Measurements from ENCODE around the gene NCKAP5.

NCKAP5 gene

GRCh38 chr2:132804051-132804450 lies 764.2 kb downstream of the NCKAP5 start:
- no peak for DNase-seq (ENCODE audit: low read depth in 2 of 2)

DNA sequence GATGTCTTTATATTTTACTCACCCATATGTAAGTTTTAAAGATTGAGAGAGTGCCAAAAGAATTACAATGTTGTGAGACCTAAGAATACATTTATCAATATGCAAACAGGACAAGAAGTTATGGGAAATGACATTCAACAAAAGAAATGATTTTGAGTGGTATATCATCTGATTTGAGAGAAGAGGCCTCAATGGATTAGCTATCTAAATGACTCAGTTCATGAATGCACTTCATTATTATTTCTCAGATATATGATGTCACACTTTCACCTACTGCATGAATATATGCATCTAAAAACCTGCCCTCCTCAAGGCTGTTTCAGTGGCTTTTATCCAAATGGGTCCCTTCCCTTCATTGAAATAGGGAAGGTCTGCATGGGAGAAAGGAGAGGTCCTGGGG lies 769.9 kb downstream of the NCKAP5 start:
- DNase-seq (ENCODE audit: low read depth in 2 of 2): no peak

DNA sequence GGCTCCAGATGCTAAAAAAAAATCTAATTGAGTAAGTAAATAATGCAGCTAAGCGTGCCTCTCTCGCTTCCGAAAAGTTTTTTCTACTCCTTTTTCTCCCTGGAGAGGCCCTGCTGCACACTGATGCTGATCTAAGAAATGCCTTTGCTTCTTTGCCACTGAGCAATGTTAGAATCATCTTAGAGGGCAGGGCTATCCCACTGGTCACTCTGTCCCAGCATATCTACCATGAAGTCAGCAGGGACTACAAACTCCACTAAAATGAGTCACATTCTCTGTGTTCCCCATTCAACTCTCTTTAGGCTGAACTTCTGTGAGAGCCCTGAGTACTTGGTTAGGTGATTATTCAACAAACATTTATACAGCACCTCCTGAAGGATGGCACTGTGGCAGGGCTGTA lies 770.7 kb downstream of the NCKAP5 start:
- DNase-seq (ENCODE audit: low read depth in 2 of 2): no peak

DNA sequence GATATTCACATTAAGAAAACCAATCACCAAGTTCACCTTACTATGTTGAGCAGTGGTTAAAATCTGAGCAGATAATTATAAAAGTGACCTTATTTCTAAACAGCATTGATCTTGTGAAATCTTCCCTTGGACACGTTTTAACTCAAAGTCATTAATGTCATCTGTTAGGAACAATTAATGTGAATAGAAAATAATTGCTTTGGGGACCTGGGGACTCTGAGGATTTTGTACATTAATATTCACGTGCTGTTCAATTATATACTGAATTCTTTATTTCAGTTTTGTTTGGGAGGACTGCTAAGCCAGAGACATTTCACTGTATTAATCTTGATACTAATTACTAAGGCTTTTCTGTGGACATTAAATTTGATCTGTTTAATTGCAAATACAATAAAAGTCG lies 771.2 kb downstream of the NCKAP5 start:
- no peak for DNase-seq (ENCODE audit: low read depth in 2 of 2)

- DNase-seq (ENCODE audit: low read depth in 2 of 2): no peak
Observed at GRCh38 chr2:132795220-132795619, 773.0 kb downstream of the NCKAP5 start.

DNA sequence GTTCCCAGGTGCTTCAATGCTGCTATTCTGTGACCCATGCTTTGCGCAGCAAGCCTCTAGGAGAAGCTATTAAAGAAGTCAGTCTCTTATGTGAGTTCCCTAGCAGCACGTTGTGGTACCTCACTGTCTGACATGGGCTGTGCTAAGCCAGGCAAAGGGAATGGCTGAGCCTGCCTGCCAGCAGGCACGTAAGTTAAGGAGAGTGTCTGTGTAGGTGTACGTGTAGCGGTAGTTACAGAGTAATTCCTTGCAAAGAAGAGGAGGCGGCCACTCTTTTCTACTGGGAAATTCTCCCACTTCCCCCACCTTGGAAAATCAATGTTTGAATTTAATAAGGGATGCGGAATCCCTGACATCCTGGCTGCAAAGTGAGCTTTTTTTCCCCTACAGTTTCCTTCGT lies 774.7 kb downstream of the NCKAP5 start:
- no peak for DNase-seq (ENCODE audit: low read depth in 2 of 2)

GRCh38 chr2:132790207-132790785 lies 778.0 kb downstream of the NCKAP5 start:
- DNase-seq (ENCODE audit: low read depth in 2 of 2): no peak

- no peak for DNase-seq (ENCODE audit: low read depth in 2 of 2)
Observed at GRCh38 chr2:132789066-132789465, 779.2 kb downstream of the NCKAP5 start.

DNA sequence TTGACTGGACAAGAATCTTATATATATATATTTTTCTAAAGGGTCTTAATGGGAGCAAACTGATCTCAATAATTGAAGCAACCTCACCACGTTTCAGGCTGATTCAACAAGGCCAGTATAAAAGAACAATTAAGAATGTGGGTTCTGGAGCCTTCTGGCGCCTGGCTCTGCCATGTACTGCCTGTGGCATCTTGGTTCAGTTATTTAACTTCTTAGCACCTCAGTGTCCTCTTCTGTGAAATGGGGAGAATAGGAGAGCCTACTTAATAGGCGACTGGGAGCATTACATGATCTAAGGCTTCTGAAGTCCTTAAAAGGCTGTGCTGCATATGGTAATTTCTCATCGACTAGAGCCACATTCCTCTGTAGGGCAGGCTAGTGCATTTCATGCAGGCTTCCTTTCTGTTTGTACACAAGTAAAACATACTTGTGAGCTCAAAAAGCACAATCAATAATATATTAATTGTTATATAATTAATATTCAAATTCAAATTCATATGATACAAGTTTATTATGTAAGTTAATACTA lies 779.9 kb downstream of the NCKAP5 start:
- no peak for DNase-seq (ENCODE audit: low read depth in 2 of 2)

DNA sequence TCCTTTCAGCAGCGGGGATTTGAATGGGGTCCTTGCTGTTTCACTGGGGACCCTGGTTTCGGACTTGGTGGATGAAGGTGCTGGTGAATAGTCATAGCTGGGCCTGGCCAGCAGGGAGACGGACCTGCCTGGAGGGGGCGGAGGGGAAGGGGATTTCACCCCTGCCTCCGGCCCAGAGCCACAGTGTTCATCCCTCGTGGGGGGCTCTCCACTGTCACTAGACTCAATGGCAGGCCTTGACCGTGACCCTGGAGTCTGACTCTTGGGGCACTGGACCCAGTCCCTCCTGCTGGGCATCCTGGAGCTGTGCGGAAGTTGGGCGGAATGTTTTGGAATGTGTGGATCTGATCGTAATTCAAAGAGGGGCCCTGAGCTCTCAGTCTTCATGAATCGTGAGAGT lies 784.4 kb downstream of the NCKAP5 start:
- no peak for DNase-seq (ENCODE audit: low read depth in 2 of 2)

DNA sequence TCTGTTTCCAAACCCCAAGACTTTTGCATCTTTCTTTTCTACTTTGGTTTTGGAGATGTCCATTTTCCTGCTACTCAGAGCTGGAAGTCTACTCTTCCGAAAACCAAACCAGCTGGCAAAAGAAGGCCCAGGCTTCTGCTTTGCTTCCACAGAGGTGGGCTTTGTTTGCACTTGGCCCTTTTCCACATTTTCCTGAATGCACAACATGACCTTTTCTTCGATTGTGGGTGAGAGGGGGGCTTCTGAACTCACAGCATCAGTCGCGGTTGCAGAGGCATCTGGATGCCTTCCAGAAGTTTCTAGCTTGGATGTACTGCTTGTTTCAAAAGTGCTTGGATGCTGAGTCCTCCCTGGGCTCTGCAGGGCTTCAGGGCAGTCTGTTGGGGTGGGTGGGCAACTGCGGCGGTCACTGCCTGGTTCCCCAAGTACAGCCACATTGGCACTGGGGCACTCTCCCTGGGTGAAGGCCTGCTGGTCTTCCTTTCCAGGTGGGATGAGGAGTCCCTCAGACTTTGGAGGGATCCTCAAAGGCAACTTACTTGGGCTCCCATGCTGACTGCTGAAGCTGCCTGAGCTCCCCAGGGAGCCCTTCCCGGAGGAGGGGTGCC lies 786.0 kb downstream of the NCKAP5 start:
- DNase-seq (ENCODE audit: low read depth in 2 of 2): no peak

DNA sequence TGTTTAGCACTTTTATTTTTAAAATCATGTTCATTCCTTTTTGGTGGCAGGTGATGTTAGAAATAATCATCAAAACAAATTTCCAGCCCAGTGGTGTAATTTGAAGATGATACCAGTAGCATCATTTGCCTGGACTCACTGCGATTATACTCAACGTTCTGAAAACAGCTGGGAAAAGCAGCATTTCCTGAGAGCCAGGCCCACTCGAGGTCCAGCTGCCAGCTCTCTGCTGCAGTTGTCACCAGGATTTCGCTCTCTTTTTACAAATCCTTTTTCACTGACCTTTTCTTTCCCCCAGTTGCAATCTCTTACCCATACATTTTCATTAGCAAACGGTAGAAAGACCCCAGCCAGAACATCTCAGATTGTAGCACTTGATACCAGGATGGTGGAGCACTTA lies 787.6 kb downstream of the NCKAP5 start:
- DNase-seq (ENCODE audit: low read depth in 2 of 2): no peak

DNA sequence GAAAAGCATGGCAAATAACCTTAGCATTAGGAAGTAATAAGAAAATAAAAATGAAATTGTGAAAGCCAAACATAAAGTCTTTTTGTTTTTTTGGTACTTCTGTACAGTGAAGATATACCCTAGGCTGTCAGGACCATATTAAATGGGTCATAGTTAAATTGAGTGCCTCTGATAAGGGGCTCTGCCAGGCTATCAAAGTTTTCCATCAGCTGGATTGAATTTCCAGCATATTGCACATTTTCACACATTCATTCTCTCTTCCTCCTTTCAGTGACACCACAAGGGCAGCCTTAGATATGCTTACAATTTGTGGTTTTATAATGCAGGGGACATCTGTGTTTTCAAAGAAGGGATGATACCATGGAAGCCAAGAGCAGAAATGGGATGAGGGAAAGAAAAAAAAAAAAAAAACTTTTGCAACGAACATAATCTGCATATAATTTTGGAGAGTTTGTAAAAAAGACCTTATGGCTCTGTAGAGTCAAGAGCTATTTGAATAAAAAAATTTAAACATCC lies 789.0 kb downstream of the NCKAP5 start:
- no peak for DNase-seq (ENCODE audit: low read depth in 2 of 2)

DNA sequence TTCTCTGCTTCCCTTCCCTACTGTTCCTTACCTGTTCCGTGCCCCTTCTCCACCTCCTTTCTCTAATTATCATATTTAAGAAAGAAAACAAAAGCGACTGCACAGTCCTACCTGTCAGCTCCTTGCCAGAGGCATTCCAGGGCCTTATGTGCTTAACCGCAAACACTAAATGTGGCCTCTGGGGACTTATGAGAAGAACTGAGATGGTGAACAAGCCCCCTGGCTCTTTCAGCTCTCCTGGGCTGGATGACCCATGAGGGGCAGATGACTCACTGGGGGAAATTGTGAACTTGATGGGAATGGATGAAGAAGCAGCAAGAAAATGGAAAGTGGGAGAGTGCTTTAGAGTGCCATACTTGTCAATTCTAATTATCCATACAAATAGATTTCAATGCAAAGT lies 792.0 kb downstream of the NCKAP5 start:
- no peak for DNase-seq (ENCODE audit: low read depth in 2 of 2)

- DNase-seq (ENCODE audit: low read depth in 2 of 2): no peak
Observed at GRCh38 chr2:132774189-132774588, 794.1 kb downstream of the NCKAP5 start.

- no peak for DNase-seq (ENCODE audit: low read depth in 2 of 2)
Observed at GRCh38 chr2:132773331-132773730, 794.9 kb downstream of the NCKAP5 start.

- DNase-seq (ENCODE audit: low read depth in 2 of 2): no peak
Observed at GRCh38 chr2:132772340-132772739, 795.9 kb downstream of the NCKAP5 start.

GRCh38 chr2:132766573-132766972 lies 801.7 kb downstream of the NCKAP5 start:
- DNase-seq (ENCODE audit: low read depth in 2 of 2): no peak

DNA sequence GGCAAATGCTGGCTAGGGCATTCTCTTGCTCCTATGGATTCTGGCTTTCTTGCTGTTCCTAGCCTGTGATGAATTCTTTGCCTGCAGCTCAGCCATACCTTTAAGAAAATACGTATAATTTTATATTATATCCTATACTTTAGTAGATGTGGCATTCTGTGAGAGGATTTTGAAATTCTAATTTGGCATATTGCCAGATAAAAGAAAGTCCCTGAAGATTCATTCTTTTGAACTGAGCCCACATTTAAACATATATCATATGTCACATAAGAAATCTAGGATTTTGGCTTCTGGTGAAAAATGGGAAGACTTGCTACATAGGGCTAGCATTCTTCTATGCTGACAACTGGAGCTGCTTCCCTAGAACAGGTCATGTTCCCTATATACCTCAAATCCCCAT lies 806.8 kb downstream of the NCKAP5 start:
- DNase-seq (ENCODE audit: low read depth in 2 of 2): no peak

GRCh38 chr2:132760971-132761370 lies 807.3 kb downstream of the NCKAP5 start:
- no peak for DNase-seq (ENCODE audit: low read depth in 2 of 2)

GRCh38 chr2:132760405-132760804 lies 807.9 kb downstream of the NCKAP5 start:
- DNase-seq (ENCODE audit: low read depth in 2 of 2): no peak

DNA sequence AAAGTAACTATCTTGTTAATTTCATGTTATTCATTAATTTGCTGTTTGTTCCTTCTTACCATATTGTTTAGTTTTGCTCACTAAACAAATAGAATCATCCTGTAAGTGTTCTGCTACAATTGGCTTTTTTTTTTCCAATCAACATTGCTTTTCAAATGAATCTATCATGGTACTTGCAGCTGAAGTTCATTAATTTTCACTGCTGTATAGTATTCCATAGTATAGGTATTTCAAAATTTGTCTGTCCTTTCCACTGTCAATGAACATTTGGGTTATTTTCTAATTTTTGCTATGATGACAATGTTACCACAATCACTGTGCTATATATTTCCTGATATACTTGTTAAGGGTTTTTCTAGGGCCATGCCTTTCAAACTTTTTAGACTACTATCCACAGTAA lies 809.3 kb downstream of the NCKAP5 start:
- DNase-seq (ENCODE audit: low read depth in 2 of 2): no peak

DNA sequence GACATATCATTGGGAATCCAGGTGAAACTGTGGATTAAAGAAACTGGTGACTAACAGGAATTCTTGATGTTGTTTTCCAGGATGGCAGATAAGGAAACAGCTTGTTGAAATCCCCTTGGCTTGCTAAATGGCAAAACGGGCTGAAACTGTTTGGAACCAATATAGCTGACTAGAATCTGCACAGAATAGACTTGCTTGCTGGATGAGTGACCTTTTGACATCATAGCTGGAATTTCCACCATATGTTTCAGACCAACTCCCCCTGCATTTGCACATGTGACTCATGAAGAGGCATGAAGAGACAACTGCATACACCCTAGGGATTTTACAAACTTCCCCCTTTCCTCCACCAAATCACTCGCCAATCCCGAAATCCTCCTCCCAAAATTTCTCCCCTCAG lies 810.6 kb downstream of the NCKAP5 start:
- no peak for DNase-seq (ENCODE audit: low read depth in 2 of 2)
